ENCODE data around the gene DBT. TPM values are rescaled to one million over a fixed set of nuclear protein-coding genes. Genes with fewer than 3 reads are reported as not detected.
"Not testable (repeated sequence)": the region's sequence is repeated elsewhere in the genome, so short reads cannot be mapped to it uniquely, and the experiment has no call there.

Gene DBT
- polyA plus RNA-seq, 1 donor (not counting 4 experiments of a cell fraction or from before 2014, with no cell fraction given), result 16.3 TPM

- FAIRE-seq; H3K79me2 ChIP-seq (ENCODE audit: control insufficient read depth, insufficient read depth, low read length); H3K9me1 ChIP-seq (ENCODE audit: control insufficient read depth, extremely low read depth, insufficient read depth, low read length); H3K9me3 ChIP-seq (ENCODE audit: control insufficient read depth, low read depth, low read length); dilution Hi-C loops (cut with MboI; ENCODE audit: extremely low pct_ligation_motif_present, low sequenced_read_pairs); H4K20me1 ChIP-seq (ENCODE audit: control insufficient read depth, extremely low read depth, insufficient read depth, low read length); H3K4me3 ChIP-seq (ENCODE audit: control insufficient read depth in 2 of 3, extremely low read depth in 1 of 3, insufficient read depth in 2 of 3, low read depth in 1 of 3, low read length in 3 of 3); DNase-seq (ENCODE audit: low read depth, low spot score); H3K4me2 ChIP-seq (ENCODE audit: control insufficient read depth, extremely low read depth, insufficient read depth, low read depth, low read length); H2AFZ ChIP-seq (ENCODE audit: control insufficient read depth, low read length); H3K27ac ChIP-seq (ENCODE audit: control insufficient read depth, insufficient read depth, low read length); H3K9ac ChIP-seq (ENCODE audit: control insufficient read depth, extremely low read depth, insufficient read depth, low read length); H3K4me1 ChIP-seq (ENCODE audit: control insufficient read depth, extremely low read depth, insufficient read depth, low read length); H3K27me3 ChIP-seq (ENCODE audit: control insufficient read depth, extremely low read depth, insufficient read depth, low read length); H3K36me3 ChIP-seq (ENCODE audit: control insufficient read depth in 2 of 2, extremely low read depth in 1 of 2, insufficient read depth in 2 of 2, low read length in 2 of 2): not testable (repeated sequence)
These were observed 49.6 kb downstream of the DBT start for GRCh38 chr1:100200060-100200459.

- no peak overlapping the region for H3K4me2 ChIP-seq (ENCODE audit: control insufficient read depth, extremely low read depth, insufficient read depth, low read depth, low read length)
- H3K4me3 ChIP-seq (ENCODE audit: control insufficient read depth in 2 of 3, extremely low read depth in 1 of 3, insufficient read depth in 2 of 3, low read depth in 1 of 3, low read length in 3 of 3), result no peak overlapping the region
- no peak for DNase-seq (ENCODE audit: low read depth, low spot score)
- H3K9me1 ChIP-seq (ENCODE audit: control insufficient read depth, extremely low read depth, insufficient read depth, low read length), result no peaks in the 10 kb centered on the region
- no peaks in the 10 kb centered on the region for H3K4me1 ChIP-seq (ENCODE audit: control insufficient read depth, extremely low read depth, insufficient read depth, low read length)
- no peak overlapping the region for H3K27ac ChIP-seq (ENCODE audit: control insufficient read depth, insufficient read depth, low read length)
- H3K36me3 ChIP-seq (ENCODE audit: control insufficient read depth in 2 of 2, extremely low read depth in 1 of 2, insufficient read depth in 2 of 2, low read length in 2 of 2), result peaks cover 0 to 4% of the 10 kb centered on the region in 2 experiments
- H3K79me2 ChIP-seq (ENCODE audit: control insufficient read depth, insufficient read depth, low read length), result no peaks in the 10 kb centered on the region
- no peaks in the 10 kb centered on the region for H4K20me1 ChIP-seq (ENCODE audit: control insufficient read depth, extremely low read depth, insufficient read depth, low read length)
- TF ChIP-seq, protein P1, sequence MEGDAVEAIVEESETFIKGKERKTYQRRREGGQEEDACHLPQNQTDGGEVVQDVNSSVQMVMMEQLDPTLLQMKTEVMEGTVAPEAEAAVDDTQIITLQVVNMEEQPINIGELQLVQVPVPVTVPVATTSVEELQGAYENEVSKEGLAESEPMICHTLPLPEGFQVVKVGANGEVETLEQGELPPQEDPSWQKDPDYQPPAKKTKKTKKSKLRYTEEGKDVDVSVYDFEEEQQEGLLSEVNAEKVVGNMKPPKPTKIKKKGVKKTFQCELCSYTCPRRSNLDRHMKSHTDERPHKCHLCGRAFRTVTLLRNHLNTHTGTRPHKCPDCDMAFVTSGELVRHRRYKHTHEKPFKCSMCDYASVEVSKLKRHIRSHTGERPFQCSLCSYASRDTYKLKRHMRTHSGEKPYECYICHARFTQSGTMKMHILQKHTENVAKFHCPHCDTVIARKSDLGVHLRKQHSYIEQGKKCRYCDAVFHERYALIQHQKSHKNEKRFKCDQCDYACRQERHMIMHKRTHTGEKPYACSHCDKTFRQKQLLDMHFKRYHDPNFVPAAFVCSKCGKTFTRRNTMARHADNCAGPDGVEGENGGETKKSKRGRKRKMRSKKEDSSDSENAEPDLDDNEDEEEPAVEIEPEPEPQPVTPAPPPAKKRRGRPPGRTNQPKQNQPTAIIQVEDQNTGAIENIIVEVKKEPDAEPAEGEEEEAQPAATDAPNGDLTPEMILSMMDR (optimal IDR thresholded peaks at IDR 0.05 in 1 of 3, IDR thresholded peaks at IDR 0.05 in 1 of 3, conservative IDR thresholded peaks at IDR 0.05 in 1 of 3; ENCODE audit: extremely low read depth in 1 of 3, insufficient read depth in 2 of 3, low read length in 3 of 3), result no peak
- no peak for TF ChIP-seq EZH2 (IDR thresholded peaks at IDR 0.05; ENCODE audit: low read length)
- no peaks in the 10 kb centered on the region for H3K27me3 ChIP-seq (ENCODE audit: control insufficient read depth, extremely low read depth, insufficient read depth, low read length)
- no peaks in the 10 kb centered on the region for H3K9me3 ChIP-seq (ENCODE audit: control insufficient read depth, low read depth, low read length)
- no peak overlapping the region for H2AFZ ChIP-seq (ENCODE audit: control insufficient read depth, low read length)
- H3K9ac ChIP-seq (ENCODE audit: control insufficient read depth, extremely low read depth, insufficient read depth, low read length), result no peak overlapping the region
- FAIRE-seq, result no peak
- dilution Hi-C loops (cut with MboI; ENCODE audit: extremely low pct_ligation_motif_present, low sequenced_read_pairs), result no loop called here
These were observed 51.0 kb downstream of the DBT start for GRCh38 chr1:100198596-100198995.

DNA sequence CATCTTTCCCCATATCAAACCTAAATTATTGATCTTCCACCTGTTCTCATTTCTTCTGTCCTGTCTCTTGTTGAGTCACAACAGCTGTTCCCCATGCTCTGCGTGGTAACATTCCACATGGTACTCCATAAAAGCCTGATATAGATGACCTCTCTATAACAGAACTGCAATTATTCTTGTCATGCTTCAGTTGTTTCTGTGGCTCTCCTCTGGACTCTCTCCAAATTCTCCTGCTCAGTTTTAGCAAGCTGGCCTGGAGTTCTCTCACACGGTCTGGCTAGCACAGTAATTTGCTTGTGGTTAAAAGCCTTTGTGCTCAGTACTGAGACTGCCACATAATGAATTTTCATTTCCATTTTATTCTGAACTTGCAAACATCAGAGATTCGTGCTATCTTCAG, 61.0 kb downstream of the DBT start:
- H3K9me1 ChIP-seq (ENCODE audit: control insufficient read depth, extremely low read depth, insufficient read depth, low read length), result no peaks in the 10 kb centered on the region
- DNase-seq (ENCODE audit: low read depth, low spot score) (no peak), FAIRE-seq (no peak)
- no peaks in the 10 kb centered on the region for H3K79me2 ChIP-seq (ENCODE audit: control insufficient read depth, insufficient read depth, low read length)
- dilution Hi-C loops (cut with MboI; ENCODE audit: extremely low pct_ligation_motif_present, low sequenced_read_pairs), result no loop called here
- no peak overlapping the region for H3K4me3 ChIP-seq (ENCODE audit: control insufficient read depth in 2 of 3, extremely low read depth in 1 of 3, insufficient read depth in 2 of 3, low read depth in 1 of 3, low read length in 3 of 3)
- H3K4me1 ChIP-seq (ENCODE audit: control insufficient read depth, extremely low read depth, insufficient read depth, low read length), result no peaks in the 10 kb centered on the region
- H2AFZ ChIP-seq (ENCODE audit: control insufficient read depth, low read length), result no peak overlapping the region
- no peak overlapping the region for H3K27ac ChIP-seq (ENCODE audit: control insufficient read depth, insufficient read depth, low read length)
- H4K20me1 ChIP-seq (ENCODE audit: control insufficient read depth, extremely low read depth, insufficient read depth, low read length), result no peaks in the 10 kb centered on the region
- no peaks in the 10 kb centered on the region for H3K27me3 ChIP-seq (ENCODE audit: control insufficient read depth, extremely low read depth, insufficient read depth, low read length)
- H3K9me3 ChIP-seq (ENCODE audit: control insufficient read depth, low read depth, low read length), result no peaks in the 10 kb centered on the region
- H3K4me2 ChIP-seq (ENCODE audit: control insufficient read depth, extremely low read depth, insufficient read depth, low read depth, low read length), result no peak overlapping the region
- TF ChIP-seq, protein P1 (optimal IDR thresholded peaks at IDR 0.05 in 1 of 3, IDR thresholded peaks at IDR 0.05 in 1 of 3, conservative IDR thresholded peaks at IDR 0.05 in 1 of 3; ENCODE audit: extremely low read depth in 1 of 3, insufficient read depth in 2 of 3, low read length in 3 of 3), result no peak
- no peak for TF ChIP-seq EZH2 (IDR thresholded peaks at IDR 0.05; ENCODE audit: low read length)
- H3K9ac ChIP-seq (ENCODE audit: control insufficient read depth, extremely low read depth, insufficient read depth, low read length), result no peak overlapping the region
- no peaks in the 10 kb centered on the region for H3K36me3 ChIP-seq (ENCODE audit: control insufficient read depth in 2 of 2, extremely low read depth in 1 of 2, insufficient read depth in 2 of 2, low read length in 2 of 2)

Data from keratinocyte (primary cell).